ENCODE results near the gene PSPH. TPM values are rescaled to one million over a fixed set of nuclear protein-coding genes. Genes with fewer than 3 reads are reported as not detected.

The PSPH gene
- total RNA-seq, 1 experiment from 2014 or later: 38.5 TPM

GRCh38 chr7:56007891-56008290 lies 43.4 kb downstream of the PSPH start:
- no peaks in the 10 kb centered on the region for H3K27me3 ChIP-seq (replicated peaks)
- H3K27ac ChIP-seq: no peak overlapping the region
- H3K4me1 ChIP-seq (replicated peaks): no peaks in the 10 kb centered on the region
- DNase-seq (ENCODE audit: low read depth in 1 of 2, low spot score in 2 of 2): no peak
- H3K9me3 ChIP-seq (replicated peaks): no peaks in the 10 kb centered on the region
- H3K4me3 ChIP-seq: no peak overlapping the region
- H3K36me3 ChIP-seq: no peaks in the 10 kb centered on the region

GRCh38 chr7:56007167-56007652 lies 44.0 kb downstream of the PSPH start:
- Histone ChIP-seq H3K36me3 (no peaks in the 10 kb centered on the region), H3K27me3 (replicated peaks) (no peaks in the 10 kb centered on the region), H3K9me3 (replicated peaks) (no peaks in the 10 kb centered on the region), H3K4me3 (no peak overlapping the region), H3K4me1 (replicated peaks) (no peaks in the 10 kb centered on the region), H3K27ac (no peak overlapping the region)
- no peak for DNase-seq (ENCODE audit: low read depth in 1 of 2, low spot score in 2 of 2)

- H3K27ac ChIP-seq: no peak overlapping the region
- H3K4me3 ChIP-seq: no peak overlapping the region
- H3K27me3 ChIP-seq (replicated peaks): no peaks in the 10 kb centered on the region
- no peak for DNase-seq (ENCODE audit: low read depth in 1 of 2, low spot score in 2 of 2)
- H3K36me3 ChIP-seq: peaks cover 2% of the 10 kb centered on the region
- no peaks in the 10 kb centered on the region for H3K9me3 ChIP-seq (replicated peaks)
- H3K4me1 ChIP-seq (replicated peaks): no peaks in the 10 kb centered on the region
These were observed 47.5 kb downstream of the PSPH start for GRCh38 chr7:56003749-56004148.

- Histone ChIP-seq H3K27me3 (replicated peaks) (no peaks in the 10 kb centered on the region), H3K4me1 (replicated peaks) (no peaks in the 10 kb centered on the region), H3K9me3 (replicated peaks) (no peaks in the 10 kb centered on the region), H3K4me3 (no peak overlapping the region), H3K27ac (no peak overlapping the region), H3K36me3 (peaks cover 25% of the 10 kb centered on the region)
- DNase-seq (ENCODE audit: low read depth in 1 of 2, low spot score in 2 of 2): no peak
These were observed 54.3 kb downstream of the PSPH start for GRCh38 chr7:55996856-55997500.

GRCh38 chr7:55992346-55992745 lies 58.9 kb downstream of the PSPH start:
- Histone ChIP-seq H3K9me3 (replicated peaks) (no peaks in the 10 kb centered on the region), H3K27ac (no peak overlapping the region), H3K4me1 (replicated peaks) (no peaks in the 10 kb centered on the region), H3K36me3 (peaks cover 23% of the 10 kb centered on the region), H3K27me3 (replicated peaks) (no peaks in the 10 kb centered on the region), H3K4me3 (no peak overlapping the region)
- no peak for DNase-seq (ENCODE audit: low read depth in 1 of 2, low spot score in 2 of 2)

GRCh38 chr7:55983537-55983936 lies 67.7 kb downstream of the PSPH start:
- Histone ChIP-seq H3K9me3 (replicated peaks) (no peaks in the 10 kb centered on the region), H3K27ac (no peak overlapping the region), H3K4me1 (replicated peaks) (no peaks in the 10 kb centered on the region), H3K36me3 (peaks cover 59% of the 10 kb centered on the region), H3K27me3 (replicated peaks) (no peaks in the 10 kb centered on the region), H3K4me3 (no peak overlapping the region)
- no peak for DNase-seq (ENCODE audit: low read depth in 1 of 2, low spot score in 2 of 2)

- Histone ChIP-seq H3K9me3 (replicated peaks) (no peaks in the 10 kb centered on the region), H3K27me3 (replicated peaks) (no peaks in the 10 kb centered on the region), H3K4me3 (no peak overlapping the region), H3K27ac (no peak overlapping the region), H3K4me1 (replicated peaks) (no peaks in the 10 kb centered on the region), H3K36me3 (peaks cover 49% of the 10 kb centered on the region)
- no peak for DNase-seq (ENCODE audit: low read depth in 1 of 2, low spot score in 2 of 2)
These were observed 71.0 kb downstream of the PSPH start for GRCh38 chr7:55980266-55980665.

- Histone ChIP-seq H3K4me1 (replicated peaks) (no peaks in the 10 kb centered on the region), H3K36me3 (peaks cover 33% of the 10 kb centered on the region), H3K27ac (no peak overlapping the region), H3K4me3 (no peak overlapping the region), H3K9me3 (replicated peaks) (no peaks in the 10 kb centered on the region), H3K27me3 (replicated peaks) (no peaks in the 10 kb centered on the region)
- no peak for DNase-seq (ENCODE audit: low read depth in 1 of 2, low spot score in 2 of 2)
These were observed 73.4 kb downstream of the PSPH start for GRCh38 chr7:55977831-55978230.

- DNase-seq (ENCODE audit: low read depth in 1 of 2, low spot score in 2 of 2): no peak
- Histone ChIP-seq H3K9me3 (replicated peaks) (no peaks in the 10 kb centered on the region), H3K4me1 (replicated peaks) (no peaks in the 10 kb centered on the region), H3K36me3 (peaks cover 21% of the 10 kb centered on the region), H3K4me3 (no peak overlapping the region), H3K27me3 (replicated peaks) (no peaks in the 10 kb centered on the region), H3K27ac (no peak overlapping the region)
These were observed 75.1 kb downstream of the PSPH start for GRCh38 chr7:55975988-55976633.

- no peaks in the 10 kb centered on the region for H3K27me3 ChIP-seq (replicated peaks)
- no peak overlapping the region for H3K4me3 ChIP-seq
- H3K9me3 ChIP-seq (replicated peaks): no peaks in the 10 kb centered on the region
- DNase-seq (ENCODE audit: low read depth in 1 of 2, low spot score in 2 of 2): no peak
- no peak overlapping the region for H3K27ac ChIP-seq
- peaks cover 4% of the 10 kb centered on the region; the same call in 1 of the 2 replicates for H3K36me3 ChIP-seq
- H3K4me1 ChIP-seq (replicated peaks): no peaks in the 10 kb centered on the region
These were observed 77.4 kb downstream of the PSPH start for GRCh38 chr7:55973747-55974250.

- DNase-seq (ENCODE audit: low read depth in 1 of 2, low spot score in 2 of 2): no peak
- Histone ChIP-seq H3K4me1 (replicated peaks) (peaks cover under 1% of the 10 kb centered on the region), H3K36me3 (peaks cover 7% of the 10 kb centered on the region; the same call in 1 of the 2 replicates), H3K4me3 (no peak overlapping the region), H3K27ac (no peak overlapping the region), H3K9me3 (replicated peaks) (no peaks in the 10 kb centered on the region), H3K27me3 (replicated peaks) (no peaks in the 10 kb centered on the region)
These were observed 80.3 kb downstream of the PSPH start for GRCh38 chr7:55970978-55971377.

GRCh38 chr7:55970561-55970960 lies 80.7 kb downstream of the PSPH start:
- Histone ChIP-seq H3K4me1 (replicated peaks) (peaks cover 5% of the 10 kb centered on the region), H3K9me3 (replicated peaks) (no peaks in the 10 kb centered on the region), H3K27me3 (replicated peaks) (no peaks in the 10 kb centered on the region), H3K36me3 (peaks cover 11% of the 10 kb centered on the region; the same call in 1 of the 2 replicates), H3K4me3 (no peak overlapping the region), H3K27ac (no peak overlapping the region)
- no peak for DNase-seq (ENCODE audit: low read depth in 1 of 2, low spot score in 2 of 2)

- DNase-seq (ENCODE audit: low read depth in 1 of 2, low spot score in 2 of 2): no peak
- H3K36me3 ChIP-seq: peaks cover 14% of the 10 kb centered on the region; the same call in 1 of the 2 replicates
These were observed 81.9 kb downstream of the PSPH start for GRCh38 chr7:55969391-55969790.

GRCh38 chr7:55966851-55967250 lies 84.4 kb downstream of the PSPH start:
- DNase-seq (ENCODE audit: low read depth in 1 of 2, low spot score in 2 of 2): no peak
- no peak overlapping the region for H3K27ac ChIP-seq
- H3K4me3 ChIP-seq: no peak overlapping the region

More at GRCh38 chr7:55969391-55969790, 81.9 kb downstream of the PSPH start:
- Histone ChIP-seq H3K4me1 (replicated peaks) (peaks cover 8% of the 10 kb centered on the region), H3K27me3 (replicated peaks) (no peaks in the 10 kb centered on the region), H3K9me3 (replicated peaks) (no peaks in the 10 kb centered on the region), H3K4me3 (no peak overlapping the region), H3K27ac (no peak overlapping the region)

More at GRCh38 chr7:55966851-55967250, 84.4 kb downstream of the PSPH start:
- Histone ChIP-seq H3K4me1 (replicated peaks) (peaks cover 14% of the 10 kb centered on the region), H3K36me3 (peaks cover 14% of the 10 kb centered on the region; the same call in 1 of the 2 replicates), H3K27me3 (replicated peaks) (no peaks in the 10 kb centered on the region), H3K9me3 (replicated peaks) (no peaks in the 10 kb centered on the region)

Measured in SJSA1 (cell line).